Ascending aorta (tissue), 2 donors: ENCODE measurements around the gene IL36A. TPM values are rescaled to one million over a fixed set of nuclear protein-coding genes. Genes with fewer than 3 reads are reported as not detected.

ENCODE experiments used
- DNase-seq, 2 donors: peaks; one replicate each; pipeline ENCODE4 v3.0.0-alpha.2; 2019; ENCODE audit warnings: low spot score in 2 of 2
- H3K27ac ChIP-seq, 2 donors: fragments of 200-600 bp; sonication (generic); one replicate each; pipeline ENCODE4 v1.5.1; 2016 to 2017; ENCODE audit warnings: mild to moderate bottlenecking in 1 of 2
- H3K27me3 ChIP-seq: fragments of 200-600 bp; sonication (generic); one replicate; pipeline ENCODE4 v1.5.1; 2017
- H3K36me3 ChIP-seq, 2 donors: fragments of 200-600 bp; sonication (generic); one replicate each; pipeline ENCODE4 v1.5.1; 2016
- H3K4me1 ChIP-seq, 2 donors: fragments of 200-600 bp; sonication (generic); one replicate each; pipeline ENCODE4 v1.5.1; 2016 to 2017; ENCODE audit warnings: mild to moderate bottlenecking in 1 of 2
- H3K4me3 ChIP-seq, 2 donors: fragments of 200-600 bp; sonication (generic); one replicate each; pipeline ENCODE4 v1.5.1; 2016 to 2017; ENCODE audit warnings: mild to moderate bottlenecking in 1 of 2
- H3K9me3 ChIP-seq, 2 donors: fragments of 200-600 bp; sonication (generic); one replicate each; pipeline ENCODE4 v1.5.1; 2016
- CTCF ChIP-seq, 3 experiments: fragments of 200-600 bp in 2 of 3; fragments of 450-650 bp in 1 of 3; sonication (generic) in 2 of 3; IDR thresholded peaks; one replicate each; pipeline ENCODE4 v1.5.1; 2016 to 2019; ENCODE audit warnings: antibody characterized with exemption in 3 of 3, mild to moderate bottlenecking in 1 of 3, moderate library complexity in 1 of 3
- intact Hi-C: fragments of 100-400 bp; cut with DNase I; formaldehyde crosslinking; loops from one replicate; pipeline ENCODE4 v1.15.1; 2023
- total RNA-seq: library from RNA; depleted of rRNA; stranded (reverse); fragments of >200 nt; gene quantifications from one replicate; pipeline ENCODE4 v1.1.0, GENCODE V29; 2016

Gene IL36A
- total RNA-seq, 1 donor from 2014 or later, result not detected

GRCh38 chr2:113014067-113014466 is 8.8 kb downstream of the IL36A start:
- TF ChIP-seq CTCF (IDR thresholded peaks at IDR 0.05), result no peak
- H3K4me3 ChIP-seq, result no peak overlapping the region

GRCh38 chr2:113015042-113015441 is 9.8 kb downstream of the IL36A start:
- Histone ChIP-seq H3K9me3 (no peaks in the 10 kb centered on the region), H3K4me1 (no peaks in the 10 kb centered on the region), H3K4me3 (no peak overlapping the region), H3K36me3 (no peaks in the 10 kb centered on the region), H3K27ac (no peak overlapping the region), H3K27me3 (no peaks in the 10 kb centered on the region)
- DNase-seq, result no peak
- TF ChIP-seq CTCF (IDR thresholded peaks at IDR 0.05), result no peak
- intact Hi-C loops, result no loop called here

More at GRCh38 chr2:113014067-113014466, 8.8 kb downstream of the IL36A start:
- DNase-seq, result no peak
- Histone ChIP-seq H3K9me3 (no peaks in the 10 kb centered on the region), H3K27ac (no peak overlapping the region), H3K36me3 (no peaks in the 10 kb centered on the region), H3K4me1 (no peaks in the 10 kb centered on the region), H3K27me3 (no peaks in the 10 kb centered on the region)
- intact Hi-C loops, result no loop called here

GRCh38 chr2:113015655-113016054 is 10.4 kb downstream of the IL36A start:
- H3K27ac ChIP-seq, result no peak overlapping the region
- intact Hi-C loops, result no loop called here
- DNase-seq, result no peak

GRCh38 chr2:113018509-113018908 is 13.2 kb downstream of the IL36A start:
- Histone ChIP-seq H3K4me3 (no peak overlapping the region), H3K4me1 (no peaks in the 10 kb centered on the region), H3K27me3 (no peaks in the 10 kb centered on the region), H3K27ac (no peak overlapping the region), H3K36me3 (no peaks in the 10 kb centered on the region), H3K9me3 (no peaks in the 10 kb centered on the region)
- no peak for TF ChIP-seq CTCF (IDR thresholded peaks at IDR 0.05)
- intact Hi-C loops, result no loop called here
- DNase-seq, result no peak

More at GRCh38 chr2:113015655-113016054, 10.4 kb downstream of the IL36A start:
- Histone ChIP-seq H3K4me3 (no peak overlapping the region), H3K27me3 (no peaks in the 10 kb centered on the region), H3K36me3 (no peaks in the 10 kb centered on the region), H3K4me1 (no peaks in the 10 kb centered on the region), H3K9me3 (no peaks in the 10 kb centered on the region)
- no peak for TF ChIP-seq CTCF (IDR thresholded peaks at IDR 0.05)

GRCh38 chr2:113021312-113021711 is 16.1 kb downstream of the IL36A start:
- H3K4me3 ChIP-seq, result no peak overlapping the region
- TF ChIP-seq CTCF (IDR thresholded peaks at IDR 0.05), result no peak
- no peaks in the 10 kb centered on the region for H3K36me3 ChIP-seq
- no peaks in the 10 kb centered on the region for H3K4me1 ChIP-seq
- no peaks in the 10 kb centered on the region for H3K9me3 ChIP-seq
- DNase-seq, result no peak
- H3K27me3 ChIP-seq, result no peaks in the 10 kb centered on the region
- no peak overlapping the region for H3K27ac ChIP-seq
- intact Hi-C loops, result no loop called here

GRCh38 chr2:113024764-113025163 is 19.5 kb downstream of the IL36A start:
- H3K27me3 ChIP-seq, result no peaks in the 10 kb centered on the region
- no peak overlapping the region for H3K27ac ChIP-seq
- intact Hi-C loops, result no loop called here
- no peaks in the 10 kb centered on the region for H3K4me1 ChIP-seq
- no peaks in the 10 kb centered on the region for H3K36me3 ChIP-seq
- TF ChIP-seq CTCF (IDR thresholded peaks at IDR 0.05), result no peak
- no peak overlapping the region for H3K4me3 ChIP-seq
- no peak for DNase-seq
- H3K9me3 ChIP-seq, result no peaks in the 10 kb centered on the region
